ACHN (cell line): ENCODE data around the gene PRSS8.
A peak's percentile ranks its signal among the peaks of the same experiment; 100 is the strongest.

Experiments used
- DNase-seq: peaks from one replicate; pipeline ENCODE4 v3.0.0-alpha.2; 2015
- in situ Hi-C: cut with HindIII; loops from 2 replicates; pipeline ENCODE4 v1.10.0; 2017; ENCODE audit warnings: low sequenced_read_pairs, low pct_ligation_motif_present, low pct_unique_long_range_greater_than_20kb

The PRSS8 gene

DNA sequence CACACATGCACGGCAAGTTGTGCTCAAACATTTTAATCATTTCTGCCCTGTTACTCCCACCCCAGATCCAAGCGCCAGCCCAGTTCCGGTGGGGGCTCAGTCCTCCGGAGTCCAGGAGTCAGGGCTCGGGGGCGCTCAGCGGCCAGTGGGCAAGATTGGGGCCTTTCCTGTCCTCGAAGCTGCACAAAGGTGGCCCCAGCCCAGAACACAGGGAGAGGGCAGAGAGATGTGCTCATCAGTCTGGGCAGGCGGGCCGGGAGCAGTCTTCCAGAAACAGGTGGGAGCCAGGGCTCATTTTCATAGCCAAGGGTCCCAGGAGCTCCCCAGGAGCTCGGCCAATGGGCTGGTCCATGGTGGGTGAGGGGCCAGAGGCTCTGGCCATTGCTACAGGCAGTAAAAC is 4.1 kb downstream of the PRSS8 start:
- DNase-seq, result no peak
- in situ Hi-C loops, result no loop called here

DNA sequence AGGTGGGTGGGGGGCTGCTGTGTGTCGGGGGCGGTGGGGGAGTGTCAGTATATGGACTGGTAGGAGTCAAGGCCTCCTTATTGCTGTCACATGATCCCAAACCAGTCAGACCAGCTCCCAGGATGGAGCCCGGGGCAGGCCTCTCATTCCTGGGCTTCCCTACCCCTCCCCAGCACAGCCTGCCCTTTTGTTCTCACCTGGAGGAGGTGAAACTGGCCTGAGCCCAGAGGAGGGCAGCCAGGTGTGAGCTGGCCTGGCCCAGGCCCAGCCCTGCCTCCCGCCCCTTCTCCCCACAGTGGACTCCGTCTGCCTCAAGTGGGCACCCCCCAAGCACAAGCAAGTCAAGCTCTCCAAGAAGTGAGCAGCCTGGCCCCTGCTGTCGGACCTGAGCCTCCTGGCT is 4.6 kb downstream of the PRSS8 start:
- DNase-seq, result no peak
- in situ Hi-C loops, result no loop called here

DNA sequence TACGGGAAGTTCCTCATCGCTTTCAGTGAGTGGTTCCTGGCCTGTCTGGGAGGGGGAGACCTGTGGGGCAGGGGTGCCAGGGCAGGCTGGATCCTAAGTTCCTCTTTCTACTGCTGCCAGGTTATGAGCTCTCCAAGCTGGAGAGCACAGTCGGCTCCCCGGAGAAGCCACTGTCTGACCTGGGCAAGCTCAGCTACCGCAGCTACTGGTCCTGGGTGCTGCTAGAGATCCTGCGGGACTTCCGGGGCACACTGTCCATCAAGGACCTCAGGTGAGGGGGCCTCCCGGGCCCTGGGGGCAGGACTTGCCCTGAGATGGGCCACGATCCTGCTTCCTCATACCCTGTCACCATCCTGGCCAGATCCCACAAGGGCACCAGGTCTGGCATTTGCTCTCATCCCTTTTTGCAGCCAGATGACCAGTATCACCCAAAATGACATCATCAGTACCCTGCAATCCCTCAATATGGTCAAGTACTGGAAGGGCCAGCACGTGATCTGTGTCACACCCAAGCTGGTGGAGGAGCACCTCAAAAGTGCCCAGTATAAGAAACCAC is 5.1 kb downstream of the PRSS8 start:
- in situ Hi-C loops, result no loop called here
- no peak for DNase-seq

DNA sequence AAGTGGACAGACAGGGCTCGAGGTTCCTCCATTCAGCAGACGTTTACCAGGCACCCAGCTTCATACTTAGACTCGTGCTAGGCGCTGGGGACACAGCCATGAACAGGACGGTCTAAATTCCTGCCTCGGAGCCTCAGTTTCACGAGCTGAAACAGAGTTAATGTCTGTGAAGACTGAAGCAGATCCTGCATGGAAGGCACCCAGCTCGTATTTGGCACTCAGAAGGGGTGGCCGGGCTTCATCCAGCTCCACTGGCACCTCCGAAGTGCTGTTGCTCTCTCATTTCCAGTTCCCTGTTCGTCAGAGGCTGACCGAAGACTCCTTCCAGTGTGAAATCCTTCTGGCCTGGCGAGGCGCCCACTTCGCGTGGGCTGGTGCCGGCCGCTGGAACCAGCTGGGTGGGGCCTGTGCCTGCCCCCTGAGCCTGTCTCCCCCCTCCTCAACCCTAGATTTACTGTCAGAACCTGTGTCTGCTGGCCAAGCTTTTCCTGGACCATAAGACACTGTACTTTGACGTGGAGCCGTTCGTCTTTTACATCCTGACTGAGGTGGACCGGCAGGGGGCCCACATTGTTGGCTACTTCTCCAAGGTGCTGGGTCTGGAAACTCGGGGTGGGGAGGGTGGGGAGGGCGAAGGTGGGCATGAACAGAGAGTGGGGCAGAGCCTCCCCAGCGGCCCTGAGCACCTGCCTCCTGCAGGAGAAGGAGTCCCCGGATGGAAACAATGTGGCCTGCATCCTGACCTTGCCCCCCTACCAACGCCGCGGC is 5.8 kb downstream of the PRSS8 start:
- in situ Hi-C loops, result no loop called here

DNA sequence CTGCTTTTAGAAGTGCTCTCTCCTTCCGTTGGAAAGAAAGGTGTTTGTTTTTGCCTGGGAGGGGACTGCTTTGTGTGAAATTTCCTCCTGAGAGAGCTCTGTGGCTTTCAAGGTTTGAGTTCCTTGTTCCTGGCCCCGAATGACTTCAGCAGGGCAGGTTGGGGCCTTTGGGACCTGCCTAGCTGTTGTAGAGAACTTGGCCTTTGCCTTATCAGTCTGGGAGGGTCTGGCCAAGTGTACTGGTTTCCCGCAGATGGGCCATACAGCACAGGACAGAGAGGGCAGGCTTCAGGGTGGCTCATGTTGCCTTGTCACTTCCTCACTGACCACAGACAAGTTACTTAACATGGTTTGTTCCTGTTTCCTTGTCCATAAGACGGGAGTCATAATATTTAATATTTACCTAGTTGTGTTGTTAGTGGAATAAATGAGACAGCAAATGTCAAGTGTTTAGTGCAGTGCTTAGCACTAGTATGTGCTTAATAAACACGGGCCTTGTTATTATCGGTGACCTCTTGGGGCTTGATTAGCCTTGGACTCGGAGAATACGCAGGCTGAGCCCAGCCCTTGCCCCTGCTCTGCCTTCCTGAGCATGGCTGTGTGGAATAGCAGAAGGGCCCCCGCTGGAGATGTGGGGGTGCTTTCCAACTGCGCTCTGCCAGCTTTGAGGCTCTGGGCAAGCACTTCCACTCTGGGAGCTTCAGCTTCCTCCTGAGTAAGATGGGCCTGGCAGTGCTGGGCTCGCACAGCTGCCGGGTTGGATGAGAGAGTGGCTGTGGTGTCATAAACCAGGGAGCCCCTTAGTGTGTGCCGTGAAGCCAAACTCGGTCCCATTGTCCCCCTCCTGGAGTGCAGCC is 6.6 kb downstream of the PRSS8 start:
- no peak for DNase-seq
- in situ Hi-C loops, result no loop called here

More for the DNA sequence above, 5.8 kb downstream of the PRSS8 start:
- DNase-seq, result no peak

DNA sequence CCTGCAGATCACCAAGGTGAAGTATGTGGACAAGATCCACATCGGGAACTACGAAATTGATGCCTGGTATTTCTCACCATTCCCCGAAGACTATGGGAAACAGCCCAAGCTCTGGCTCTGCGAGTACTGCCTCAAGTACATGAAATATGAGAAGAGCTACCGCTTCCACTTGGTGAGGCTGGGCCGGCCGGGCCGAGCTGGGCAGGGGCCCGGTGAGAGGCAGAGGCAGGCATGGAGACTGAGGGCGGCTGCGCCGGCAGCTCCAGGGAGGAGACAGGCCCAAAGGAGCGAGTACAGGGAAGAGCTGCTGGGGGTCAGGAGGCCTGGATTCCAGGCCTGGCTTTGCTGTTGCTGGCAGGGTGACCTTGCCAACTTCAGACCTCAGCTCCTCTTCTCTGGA is 8.3 kb downstream of the PRSS8 start:
- in situ Hi-C loops, result no loop called here
- no peak for DNase-seq

DNA sequence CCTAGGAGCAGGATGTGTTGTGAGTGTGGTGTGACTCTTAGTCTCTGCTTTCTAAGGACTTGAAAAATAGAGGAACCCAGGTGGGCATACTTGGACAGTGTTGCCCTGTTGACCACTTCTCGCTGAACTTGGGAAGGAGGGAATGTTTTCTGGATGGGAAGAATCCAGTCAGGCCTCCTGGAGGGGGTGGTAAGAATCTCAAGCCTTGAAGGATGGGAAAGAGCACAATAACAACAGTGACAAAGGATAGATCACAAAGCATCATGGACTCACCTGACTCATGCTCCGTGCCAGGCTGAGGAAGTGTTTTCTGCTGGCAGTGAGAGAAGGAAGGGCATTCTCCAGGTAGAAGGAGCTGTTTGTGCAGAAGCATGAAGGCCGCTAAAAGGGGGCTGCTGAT is 9.7 kb downstream of the PRSS8 start:
- no peak for DNase-seq
- in situ Hi-C loops, result no loop called here

DNA sequence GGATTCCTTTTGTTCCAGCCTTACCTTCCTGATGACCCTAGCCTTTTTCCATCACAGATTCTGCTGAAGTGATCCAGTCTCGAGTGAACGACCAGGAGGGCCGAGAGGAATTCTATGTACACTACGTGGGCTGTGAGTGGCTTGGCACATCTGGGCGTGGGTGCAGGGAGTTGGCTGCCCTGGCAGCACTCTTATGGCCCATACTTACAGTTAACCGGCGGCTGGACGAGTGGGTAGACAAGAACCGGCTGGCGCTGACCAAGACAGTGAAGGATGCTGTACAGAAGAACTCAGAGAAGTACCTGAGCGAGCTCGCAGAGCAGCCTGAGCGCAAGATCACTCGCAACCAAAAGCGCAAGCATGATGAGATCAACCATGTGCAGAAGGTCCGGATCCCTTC is 15.4 kb downstream of the PRSS8 start:
- in situ Hi-C loops, result no loop called here

DNA sequence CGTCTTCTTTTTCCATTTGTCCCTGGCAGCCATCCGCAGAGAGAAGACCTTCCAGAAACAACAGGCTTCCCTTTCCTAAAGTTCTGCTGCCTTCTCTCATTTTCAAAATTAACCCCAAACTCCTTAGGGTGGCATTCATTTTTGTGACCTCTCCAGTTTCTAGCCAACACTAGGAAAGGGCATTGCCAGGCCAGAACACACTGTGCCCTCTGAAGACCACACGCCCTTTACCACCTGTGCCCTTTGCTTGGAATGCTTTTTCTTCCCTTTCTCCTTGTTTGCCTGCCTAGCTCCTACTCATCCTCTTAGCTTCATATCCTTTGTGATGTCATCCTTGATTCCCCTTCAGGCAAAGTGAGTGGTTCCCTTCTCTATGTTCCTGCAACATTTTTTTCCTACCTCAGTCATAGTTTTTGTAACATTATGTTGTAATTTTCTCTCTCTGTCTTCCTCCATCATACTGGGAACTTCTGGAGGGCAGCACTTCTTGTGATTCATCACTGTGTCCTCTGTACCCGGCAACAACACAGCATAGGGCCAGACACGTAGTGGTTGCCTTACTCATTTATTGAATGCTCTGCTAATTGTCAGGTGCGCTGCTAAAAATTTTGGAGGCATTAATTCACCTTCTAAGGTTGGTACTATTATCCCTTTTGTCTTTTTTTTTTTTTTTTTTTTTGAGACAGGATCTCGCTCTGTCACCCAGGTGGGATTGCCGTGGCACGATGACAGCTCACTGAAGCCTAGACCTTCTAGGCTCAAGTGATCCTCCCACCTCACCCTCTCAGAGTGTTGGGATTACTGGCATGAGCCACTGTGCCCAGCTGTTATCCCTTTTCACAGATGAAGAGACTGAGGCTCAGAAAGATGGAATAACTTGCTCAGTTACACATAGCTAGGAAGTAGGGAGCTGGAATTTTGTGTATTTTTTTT is 17.0 kb downstream of the PRSS8 start:
- in situ Hi-C loops, result no loop called here
- DNase-seq, result no peak

More for the DNA sequence above, 15.4 kb downstream of the PRSS8 start:
- DNase-seq, result no peak

DNA sequence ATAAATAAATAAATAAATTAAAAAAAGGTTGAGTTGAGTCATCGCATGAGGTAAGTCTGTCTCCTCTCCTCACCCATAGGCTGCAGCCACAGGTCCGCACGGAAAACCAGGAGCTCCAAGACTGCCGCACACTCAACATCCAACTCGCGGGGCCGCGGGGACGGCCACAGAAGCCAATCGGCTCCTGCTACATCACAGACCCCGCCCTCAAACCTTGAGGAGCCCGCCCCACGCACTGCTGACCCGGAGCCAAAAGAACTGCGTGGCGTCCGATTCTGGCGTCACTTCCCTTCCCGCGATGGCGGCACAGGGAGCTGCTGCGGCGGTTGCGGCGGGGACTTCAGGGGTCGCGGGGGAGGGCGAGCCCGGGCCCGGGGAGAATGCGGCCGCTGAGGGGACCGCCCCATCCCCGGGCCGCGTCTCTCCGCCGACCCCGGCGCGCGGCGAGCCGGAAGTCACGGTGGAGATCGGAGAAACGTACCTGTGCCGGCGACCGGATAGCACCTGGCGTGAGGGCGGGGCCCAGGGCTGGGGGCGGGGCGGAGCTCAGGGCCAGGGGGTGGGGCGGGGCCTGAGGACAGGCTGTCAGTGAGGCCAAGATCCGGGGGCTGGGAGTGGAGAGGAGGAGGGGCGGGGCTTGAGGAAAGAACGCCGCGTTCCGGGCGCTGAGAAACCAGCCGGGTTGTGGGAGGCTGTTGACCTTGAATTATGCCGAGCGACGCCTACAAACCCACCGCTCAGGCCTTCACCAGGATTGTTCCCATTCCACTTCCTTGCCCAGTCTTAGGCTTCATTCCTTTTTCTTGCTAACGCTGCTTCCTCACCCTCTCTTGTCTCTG is 17.9 kb downstream of the PRSS8 start, which contains the start of gene KAT8:
Gene KAT8, plus strand, starts transcription at position 281 of the 839 bp plus-strand sequence. Its CDS starts 18 bp downstream, at position 299.
- peak; percentile 100 for DNase-seq
- in situ Hi-C loops, result no loop called here

DNA sequence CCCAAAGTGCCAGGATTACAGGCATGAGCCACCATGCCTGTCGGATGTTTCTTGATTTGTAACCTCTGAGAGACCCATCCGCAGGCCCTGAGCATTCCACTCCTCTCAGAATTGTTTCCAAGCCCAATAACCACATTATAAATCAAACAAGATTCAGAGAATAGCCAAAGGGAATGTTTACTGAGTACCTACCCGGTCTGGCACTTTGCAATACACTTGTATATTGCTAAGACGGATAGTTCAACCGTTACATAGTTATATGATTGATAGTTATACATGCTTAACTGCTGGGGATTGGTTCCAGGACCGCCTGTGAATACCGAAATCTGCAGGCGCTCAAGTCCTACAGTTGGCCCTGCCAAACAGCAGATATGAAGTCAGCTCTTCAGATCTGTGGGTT is 21.1 kb downstream of the PRSS8 start:
- DNase-seq, result no peak
- in situ Hi-C loops, result no loop called here

DNA sequence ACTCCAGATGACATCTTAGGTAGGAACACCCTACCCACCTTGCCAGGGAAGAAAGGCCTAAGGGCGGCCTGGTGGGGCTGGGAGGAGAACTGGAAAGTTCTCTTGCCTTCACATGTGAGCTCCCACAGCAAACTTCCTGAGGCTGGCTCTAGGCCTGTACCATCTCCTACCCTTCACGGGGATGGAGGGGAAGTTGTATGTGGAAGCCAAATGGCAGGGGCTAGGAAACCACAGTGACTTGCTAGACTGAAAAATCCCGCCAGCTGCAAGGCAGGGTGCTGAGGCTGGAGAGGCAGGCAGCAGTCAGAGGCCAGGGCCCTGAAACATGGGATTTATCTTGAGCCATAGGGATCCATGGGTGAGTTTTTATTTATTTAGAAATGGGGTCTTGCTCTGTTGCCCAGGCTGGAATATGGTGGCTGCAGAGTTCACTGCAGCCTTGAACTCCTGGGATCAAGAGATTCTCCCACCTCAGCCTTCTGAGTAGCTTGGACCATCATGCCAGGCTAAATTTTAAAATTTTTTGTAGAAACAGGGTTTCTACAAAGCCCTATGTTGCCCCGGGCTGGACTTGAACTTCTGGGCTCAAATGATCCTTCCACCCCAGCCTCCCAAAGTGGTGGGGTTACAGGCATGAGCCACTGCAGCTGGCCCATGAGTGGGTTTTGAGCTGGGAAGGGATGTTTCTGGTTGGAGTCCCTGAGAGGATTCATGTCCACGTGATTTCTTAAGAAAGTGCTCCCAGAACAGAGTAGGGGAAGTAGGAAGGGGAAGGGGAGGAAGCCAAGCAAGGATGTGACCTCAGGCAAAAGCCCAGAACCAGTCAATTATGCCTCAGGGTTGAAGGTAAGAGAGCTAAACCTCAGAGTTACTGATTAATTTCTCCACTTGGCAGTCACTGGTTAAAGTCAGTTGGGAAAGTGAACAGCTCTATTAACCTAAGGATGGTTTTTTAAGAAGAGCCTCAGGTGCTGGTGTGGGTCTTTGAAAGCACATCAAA is 22.1 kb downstream of the PRSS8 start:
- in situ Hi-C loops, result no loop called here

DNA sequence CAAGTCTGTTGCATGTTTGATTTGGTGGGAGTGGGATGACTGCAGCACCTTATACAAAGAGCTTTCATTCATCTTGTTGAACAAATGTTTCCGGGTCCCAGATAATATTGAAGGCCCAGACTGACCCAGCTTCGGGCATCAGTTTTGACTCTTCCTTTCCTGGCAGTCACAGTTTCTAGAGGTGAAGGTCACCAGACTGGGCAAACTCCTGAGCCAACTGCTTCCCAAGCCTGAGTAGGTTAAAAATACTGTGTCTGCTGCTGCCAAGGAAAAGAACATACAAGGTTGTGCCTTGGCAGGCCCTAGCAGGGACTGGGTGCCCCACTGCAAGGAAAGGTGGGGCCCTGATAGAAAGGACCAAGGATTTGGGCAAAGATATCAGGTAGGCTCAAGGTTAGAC is 22.8 kb downstream of the PRSS8 start:
- in situ Hi-C loops, result no loop called here
- DNase-seq, result no peak

More for the DNA sequence above, 22.1 kb downstream of the PRSS8 start:
- DNase-seq, result peak; percentile 93

DNA sequence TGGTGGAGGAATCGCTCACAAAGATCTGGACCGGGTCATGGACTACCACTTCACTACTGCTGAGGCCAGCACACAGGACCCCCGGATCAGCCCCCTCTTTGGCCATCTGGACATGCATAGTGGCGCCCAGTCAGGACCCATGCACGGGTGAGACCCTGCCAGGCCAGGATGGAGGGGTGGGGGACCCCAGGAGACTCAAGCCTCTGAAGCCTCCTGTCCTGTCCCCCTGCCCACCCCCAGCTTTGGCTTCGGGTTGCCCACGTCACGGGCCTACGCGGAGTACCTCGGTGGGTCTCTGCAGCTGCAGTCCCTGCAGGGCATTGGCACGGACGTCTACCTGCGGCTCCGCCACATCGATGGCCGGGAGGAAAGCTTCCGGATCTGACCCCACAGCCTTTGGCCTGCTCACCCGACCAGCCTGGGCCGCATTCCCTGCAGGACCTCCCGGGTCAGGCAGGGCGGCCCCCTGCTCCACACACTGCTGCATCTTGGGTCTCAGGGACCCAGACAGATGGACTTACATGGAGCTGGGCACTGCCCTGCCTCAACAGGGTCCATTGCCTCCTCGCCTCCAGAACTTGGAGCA is 23.6 kb downstream of the PRSS8 start:
- in situ Hi-C loops, result no loop called here
- no peak for DNase-seq

DNA sequence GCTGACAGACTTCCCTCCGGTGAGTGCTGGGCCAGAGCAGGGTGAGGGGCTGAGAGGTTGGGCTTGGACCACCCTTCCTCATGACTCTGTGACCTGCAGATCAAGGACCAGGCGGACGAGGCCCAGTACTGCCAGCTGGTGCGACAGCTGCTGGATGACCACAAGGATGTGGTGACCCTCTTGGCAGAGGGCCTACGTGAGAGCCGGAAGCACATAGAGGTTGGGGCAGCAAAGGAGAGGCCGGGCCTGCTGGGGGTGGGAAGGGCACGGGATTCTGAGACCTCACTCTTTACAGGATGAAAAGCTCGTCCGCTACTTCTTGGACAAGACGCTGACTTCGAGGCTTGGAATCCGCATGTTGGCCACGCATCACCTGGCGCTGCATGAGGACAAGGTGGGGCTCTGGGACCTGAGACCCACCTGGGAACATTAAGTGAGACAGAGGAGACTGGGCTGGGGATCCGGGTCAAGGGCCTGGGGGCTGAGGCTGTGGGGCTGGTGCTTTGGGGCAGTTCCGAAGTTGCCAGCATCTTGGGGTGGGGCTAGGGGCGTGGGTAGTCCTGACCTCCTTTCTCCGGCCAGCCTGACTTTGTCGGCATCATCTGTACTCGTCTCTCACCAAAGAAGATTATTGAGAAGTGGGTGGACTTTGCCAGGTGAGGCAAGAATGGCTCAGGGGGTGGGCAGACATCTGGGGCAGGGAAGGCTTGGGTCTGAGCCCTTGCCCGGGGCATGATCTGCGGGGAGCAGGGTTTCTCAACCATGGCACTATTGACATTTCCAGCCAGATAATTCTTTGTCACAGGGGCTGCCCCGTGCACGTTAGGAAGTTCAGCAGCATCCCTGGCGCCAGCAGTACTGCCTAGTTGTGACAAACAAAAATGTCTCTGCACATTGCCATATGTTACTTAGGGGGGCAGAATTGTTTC is 25.2 kb downstream of the PRSS8 start:
- in situ Hi-C loops, result no loop called here
- no peak for DNase-seq
